GM12891 (cell line): Measurements from ENCODE around the gene MBLAC2.

Source experiments
- DNase-seq: peaks from one replicate; pipeline ENCODE4 v3.0.0; 2011; ENCODE audit warnings: low spot score; ENCODE audit not compliant: insufficient read length
- FAIRE-seq: peaks from 2 replicates; lab custom pipeline; 2011; peaks lifted over from hg19 to GRCh38; lab: Jason Lieb, UNC
- PAX5 ChIP-seq: IDR thresholded peaks from 2 replicates; pipeline ENCODE4 v1.6.1; 2011; ENCODE audit warnings: low read length, moderate library complexity, mild to moderate bottlenecking; ENCODE audit not compliant: insufficient read depth, severe bottlenecking
- POLR2A ChIP-seq: IDR thresholded peaks from 2 replicates; pipeline ENCODE4 v1.6.1; 2011; ENCODE audit warnings: low read depth, low read length, control low read depth
- POLR2AphosphoS5 ChIP-seq: IDR thresholded peaks from 2 replicates; pipeline ENCODE4 v1.6.1; 2011; ENCODE audit warnings: low read depth, low read length, control low read depth
- POU2F2 ChIP-seq: IDR thresholded peaks from 2 replicates; pipeline ENCODE4 v1.6.1; 2011; ENCODE audit warnings: low read depth, mild to moderate bottlenecking, control low read depth, low read length, moderate library complexity
- SPI1 ChIP-seq: IDR thresholded peaks from 2 replicates; pipeline ENCODE4 v1.6.1; 2011; ENCODE audit warnings: low read depth, low read length, control low read depth
- TAF1 ChIP-seq: IDR thresholded peaks from 2 replicates; pipeline ENCODE4 v1.6.1; 2011; ENCODE audit warnings: low read depth, low read length, control low read depth

Gene MBLAC2

DNA sequence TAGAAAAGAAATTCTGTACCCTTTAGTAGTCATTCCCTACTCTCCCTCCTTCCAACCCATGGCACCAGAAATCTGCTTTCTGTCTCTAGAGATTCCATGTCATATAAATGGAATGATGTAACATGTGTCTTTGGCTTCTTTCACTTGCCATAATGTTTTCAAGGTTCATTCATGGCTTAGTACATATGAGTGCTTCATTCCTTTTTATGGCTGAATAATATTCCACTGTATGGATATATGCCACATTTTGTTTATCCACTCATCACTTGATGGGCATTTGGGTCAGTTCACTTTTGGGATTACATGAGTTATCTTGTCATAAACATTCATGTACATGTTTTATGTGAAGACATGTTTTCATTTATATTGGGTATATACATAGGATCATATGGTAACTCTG, 19.5 kb upstream of the MBLAC2 start:
- FAIRE-seq (peak; percentile 77), DNase-seq (no peak)
- TF ChIP-seq PAX5, result no peak
- no peak for TF ChIP-seq SPI1
- TF ChIP-seq POLR2A, result no peak
- TF ChIP-seq POU2F2, result no peak
- TF ChIP-seq POLR2AphosphoS5, result no peak
- TF ChIP-seq TAF1, result no peak

DNA sequence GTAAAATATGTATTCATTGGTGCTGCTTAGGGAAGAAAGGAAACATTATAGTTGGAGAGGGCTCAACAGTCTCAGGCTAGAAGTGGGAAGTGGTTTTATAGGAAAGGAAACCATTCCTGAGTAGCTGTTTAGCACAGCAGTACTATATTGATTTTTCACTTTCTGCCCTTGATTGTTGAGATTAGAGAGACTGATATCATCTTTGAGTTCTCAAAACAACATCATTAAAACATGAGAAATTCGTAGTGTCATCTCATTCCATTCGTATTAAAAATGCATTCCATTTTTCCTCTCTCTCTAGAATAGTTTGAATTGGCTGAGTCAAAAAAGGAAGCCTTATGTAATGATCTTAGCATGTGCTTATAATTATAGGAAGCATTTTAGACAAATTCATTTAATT, 14.2 kb upstream of the MBLAC2 start:
- no peak for TF ChIP-seq POU2F2
- DNase-seq (no peak), FAIRE-seq (no peak)

DNA sequence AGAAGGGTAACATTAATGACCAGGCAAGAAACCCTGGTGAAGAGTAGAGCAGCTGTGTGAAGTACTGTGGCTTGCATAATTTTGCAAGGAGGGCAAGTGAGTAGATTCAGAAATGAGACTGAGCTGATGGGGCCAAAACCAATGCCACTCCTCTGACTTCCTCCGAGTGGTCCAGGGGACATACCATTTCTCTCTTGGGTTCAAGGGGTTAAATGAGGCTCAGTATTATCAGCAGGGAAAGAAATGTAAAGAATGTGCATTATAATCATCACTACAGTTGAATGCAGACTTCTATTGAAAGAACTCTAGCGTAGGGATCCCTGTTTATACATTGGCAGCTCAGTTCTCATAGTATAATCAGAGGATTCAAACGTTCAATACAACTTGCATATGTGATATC, 10.0 kb upstream of the MBLAC2 start:
- DNase-seq (no peak), FAIRE-seq (peak; percentile 9)
- TF ChIP-seq TAF1 (no peak), PAX5 (no peak), SPI1 (no peak), POU2F2 (no peak), POLR2AphosphoS5 (no peak)

DNA sequence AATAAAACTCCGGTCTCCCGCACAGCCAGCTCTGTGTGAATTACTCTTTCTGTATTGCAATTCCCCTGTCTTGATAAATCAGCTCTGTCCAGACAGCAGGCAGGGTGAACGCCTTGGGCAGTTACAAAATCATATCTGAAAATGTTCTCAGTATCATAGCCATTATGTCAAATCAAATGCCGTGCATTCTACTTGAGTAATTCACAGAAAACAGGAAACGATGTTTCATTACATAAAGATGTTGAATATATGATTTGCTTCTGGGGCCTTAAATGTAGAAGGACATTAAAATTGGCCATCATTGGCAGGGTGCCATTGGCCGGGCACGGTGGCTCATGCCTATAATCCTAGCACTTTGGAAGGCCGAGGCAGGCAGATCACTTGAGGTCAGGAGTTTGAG, 8.6 kb upstream of the MBLAC2 start:
- FAIRE-seq (peak; percentile 35), DNase-seq (no peak)
- TF ChIP-seq POLR2AphosphoS5 (no peak), SPI1 (no peak), TAF1 (no peak), PAX5 (no peak), POU2F2 (no peak), POLR2A (no peak)

DNA sequence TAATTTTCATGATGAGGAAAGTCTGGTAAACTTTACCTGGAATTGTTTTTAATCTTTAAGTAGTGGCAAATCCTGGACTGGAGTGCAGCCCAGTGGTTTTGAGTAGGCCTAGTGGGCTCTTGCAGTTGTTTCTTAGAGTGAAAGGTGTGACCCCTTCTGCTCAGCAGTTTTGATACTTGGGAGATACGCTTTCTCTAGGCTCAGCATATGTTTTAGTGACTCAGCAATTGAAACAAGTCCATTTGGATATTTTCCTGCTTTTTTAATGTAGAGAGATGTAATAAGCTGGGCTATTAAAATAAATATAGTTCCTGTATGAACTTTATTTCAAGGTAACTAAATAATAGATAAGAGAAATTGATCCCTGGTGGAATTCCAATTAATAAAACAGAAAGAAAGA, 6.1 kb upstream of the MBLAC2 start:
- DNase-seq, result no peak
- no peak for FAIRE-seq
- no peak for TF ChIP-seq POU2F2
- TF ChIP-seq TAF1, result no peak
- no peak for TF ChIP-seq PAX5
- no peak for TF ChIP-seq POLR2A
- TF ChIP-seq POLR2AphosphoS5, result no peak
- TF ChIP-seq SPI1, result no peak

DNA sequence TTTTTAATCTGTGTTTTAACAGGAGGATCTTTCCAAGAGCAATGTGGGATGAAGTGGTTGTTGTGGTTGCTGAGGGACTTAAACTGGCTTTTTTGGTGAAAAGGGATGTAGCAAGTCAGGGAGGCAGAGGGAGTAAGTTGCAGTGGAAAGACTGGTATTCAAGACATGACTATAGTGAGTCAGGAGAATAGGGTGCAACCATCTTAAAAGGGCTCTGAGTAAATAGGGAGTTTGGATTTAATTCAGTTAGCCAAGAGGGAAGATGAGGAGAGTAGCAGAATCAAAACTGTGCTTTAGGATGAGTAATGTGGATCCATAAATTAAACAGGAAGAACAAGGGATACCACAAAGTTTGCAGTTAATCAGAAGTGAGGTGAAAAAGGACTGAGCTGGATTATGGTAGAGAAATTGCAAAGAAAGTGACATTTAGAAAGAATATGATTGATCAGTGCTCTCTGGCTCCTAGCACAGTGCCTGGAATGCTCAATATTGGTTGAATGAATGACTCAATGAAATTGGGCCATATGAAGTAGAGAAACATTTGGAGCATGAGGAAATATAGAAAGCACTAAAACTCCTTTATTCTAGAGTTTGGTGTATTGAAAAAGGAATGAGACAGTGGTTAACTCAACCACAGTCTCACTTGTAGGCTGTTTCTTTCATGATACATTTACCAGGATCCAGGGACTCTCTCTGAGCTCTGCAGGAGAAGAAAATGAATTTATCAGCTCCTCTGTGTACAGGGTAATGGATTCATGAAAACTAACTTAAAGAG, 5.2 kb upstream of the MBLAC2 start:
- TF ChIP-seq POU2F2 (no peak), POLR2A (no peak), PAX5 (no peak), SPI1 (no peak), TAF1 (no peak), POLR2AphosphoS5 (no peak)
- DNase-seq (no peak), FAIRE-seq (peak; percentile 9)

DNA sequence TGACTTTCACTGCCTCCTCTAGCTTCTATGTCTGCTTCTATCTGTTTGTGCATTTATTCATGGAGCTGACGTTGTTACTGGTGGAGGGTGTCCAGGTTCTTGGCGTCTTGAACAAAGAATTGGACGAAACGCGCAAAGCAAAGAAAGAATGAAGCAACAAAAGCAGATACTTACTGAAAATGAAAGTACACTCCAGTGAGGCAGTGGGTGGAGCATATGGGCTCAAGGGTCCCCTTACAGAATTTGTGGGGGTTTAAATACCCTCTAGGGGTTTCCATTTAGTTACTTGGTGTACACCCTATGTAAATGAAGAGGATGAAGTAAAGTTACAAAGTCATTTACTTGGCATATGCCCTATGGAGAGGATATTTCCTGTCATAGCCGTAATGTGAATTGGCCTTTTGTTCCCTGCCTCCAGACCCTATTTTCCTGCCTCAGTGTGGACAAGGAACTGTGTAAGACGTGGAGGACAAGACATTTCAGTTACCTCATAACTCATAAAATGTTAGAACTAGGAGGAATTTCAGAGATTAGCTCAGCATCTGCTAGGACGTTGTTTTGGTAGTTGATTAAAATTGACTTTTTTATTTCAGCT, 3.1 kb upstream of the MBLAC2 start:
- FAIRE-seq (no peak), DNase-seq (no peak)
- no peak for TF ChIP-seq POLR2A
- TF ChIP-seq POU2F2, result no peak
- TF ChIP-seq PAX5, result no peak
- TF ChIP-seq POLR2AphosphoS5, result no peak
- TF ChIP-seq SPI1, result no peak
- no peak for TF ChIP-seq TAF1

DNA sequence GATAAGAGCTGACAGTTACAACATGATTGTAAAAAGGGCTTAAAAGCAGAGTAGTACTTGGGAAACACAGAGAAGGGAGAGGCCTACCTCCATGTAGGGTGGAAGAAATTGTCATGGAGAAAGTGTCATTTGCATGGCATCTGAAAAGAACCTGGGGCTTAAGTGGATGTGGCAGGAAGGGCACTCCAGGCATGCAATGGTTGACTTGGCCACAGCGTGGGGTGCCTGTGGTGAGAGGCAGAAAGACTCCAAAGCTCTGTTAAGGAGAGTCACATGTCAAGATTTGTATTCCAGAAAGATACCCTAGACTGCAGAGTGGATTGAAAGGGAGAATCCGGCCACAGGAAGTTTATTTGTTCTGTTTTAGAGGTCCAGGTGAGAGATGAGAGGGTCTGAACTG, 2.5 kb upstream of the MBLAC2 start:
- FAIRE-seq (no peak), DNase-seq (no peak)
- no peak for TF ChIP-seq POLR2A
- no peak for TF ChIP-seq TAF1
- TF ChIP-seq POLR2AphosphoS5, result no peak
- no peak for TF ChIP-seq PAX5
- no peak for TF ChIP-seq POU2F2
- TF ChIP-seq SPI1, result no peak

DNA sequence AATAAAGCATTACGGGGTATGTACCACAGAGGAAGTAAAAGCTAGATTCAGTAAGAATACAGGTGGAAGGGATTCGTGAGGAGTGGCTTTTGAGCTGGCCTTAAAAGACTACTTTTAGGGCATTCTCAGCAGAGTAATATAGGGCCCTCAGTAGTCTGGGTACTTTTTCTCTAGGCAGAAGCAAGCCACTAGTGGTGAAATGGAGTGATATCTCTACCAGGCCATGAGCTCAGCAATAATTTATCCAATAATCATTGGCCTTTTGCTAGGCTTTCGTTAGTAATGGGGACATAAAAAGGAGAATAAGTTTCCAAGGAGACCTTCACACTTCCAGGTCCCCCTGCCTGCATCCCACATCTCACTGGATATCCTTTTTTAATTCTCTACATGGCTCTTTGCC, 1.8 kb upstream of the MBLAC2 start:
- DNase-seq (no peak), FAIRE-seq (no peak)
- TF ChIP-seq POLR2A, result no peak
- TF ChIP-seq POU2F2, result no peak
- no peak for TF ChIP-seq TAF1
- no peak for TF ChIP-seq SPI1

DNA sequence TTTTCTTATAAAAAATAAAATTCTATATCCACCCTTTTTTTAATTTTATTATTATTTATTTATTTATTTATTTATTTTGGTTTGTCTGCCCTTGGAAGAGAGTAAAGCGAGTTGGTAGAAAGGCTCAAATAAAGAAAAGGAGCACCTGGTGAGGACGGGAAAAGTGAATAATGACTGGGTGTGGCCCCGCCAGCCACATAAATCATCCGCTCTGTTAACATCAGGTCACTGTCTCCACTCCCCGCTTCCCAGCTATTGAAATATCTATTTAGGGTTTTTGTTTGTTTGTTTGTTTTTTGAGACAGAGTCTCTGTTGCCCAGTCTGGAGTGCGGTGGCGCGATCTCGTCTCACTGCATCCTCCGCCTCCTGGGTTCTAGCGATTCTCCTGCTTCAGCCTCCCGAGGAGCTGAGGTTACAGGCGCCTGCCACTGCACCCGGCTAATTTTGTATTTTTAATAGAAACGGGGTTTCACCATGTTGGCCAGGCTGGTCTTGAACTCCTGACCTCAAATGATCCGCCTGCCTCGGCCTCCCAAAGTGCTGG, 937 bp upstream of the MBLAC2 start:
- DNase-seq, result no peak
- no peak for TF ChIP-seq PAX5
- TF ChIP-seq POLR2AphosphoS5, result no peak
- no peak for TF ChIP-seq TAF1
- no peak for TF ChIP-seq POU2F2
- no peak for TF ChIP-seq SPI1
- no peak for TF ChIP-seq POLR2A
- no peak for FAIRE-seq
